Pancreas (tissue), 10 donors: Measurements from ENCODE around the gene C14orf93. TPM values are rescaled to one million over a fixed set of nuclear protein-coding genes. Genes with fewer than 3 reads are reported as not detected.

Source experiments
- ATAC-seq, 4 donors: fragments of 200-7000 bp; cut with Tn5 transposase; one replicate each; pipeline versions ENCODE4 v1.8.0 to v1.9.1; 2020; ENCODE audit warnings: mild to moderate bottlenecking in 4 of 4, moderate library complexity in 4 of 4
- DNase-seq, 6 donors: peaks; one replicate each; pipeline ENCODE4 v3.0.0-alpha.2; 2020
- FAIRE-seq: peaks from 2 replicates; lab custom pipeline; 2012; peaks lifted over from hg19 to GRCh38; lab: Jason Lieb, UNC
- H3K27ac ChIP-seq, 4 donors: fragments of 200-600 bp; sonication (generic); 1 replicate in 3 of 4; 2 replicates in 1 of 4; pipeline versions ENCODE4 v1.5.0 to v1.8.0; 2020
- H3K27me3 ChIP-seq, 4 donors: fragments of 200-600 bp; one replicate each; pipeline ENCODE4 v1.8.0; 2021
- H3K36me3 ChIP-seq, 3 donors: fragments of 200-600 bp; sonication (generic) in 1 of 3; one replicate each; pipeline versions ENCODE4 v1.5.0 to v1.8.0; 2020 to 2021
- H3K4me1 ChIP-seq, 3 donors: fragments of 200-600 bp; one replicate each; pipeline ENCODE4 v1.8.0; 2021
- H3K4me3 ChIP-seq, 4 donors: fragments of 200-600 bp; sonication (generic) in 2 of 4; one replicate each; pipeline versions ENCODE4 v1.5.0 to v1.8.0; 2020 to 2021
- H3K9me3 ChIP-seq, 4 donors: fragments of 200-600 bp; one replicate each; pipeline ENCODE4 v1.8.0; 2021
- CTCF ChIP-seq, 4 donors: fragments of 200-600 bp; sonication (generic) in 3 of 4; IDR thresholded peaks; one replicate each; pipeline versions ENCODE4 v1.5.0 to v1.8.0; 2021; ENCODE audit warnings: antibody characterized with exemption in 4 of 4
- WGBS, 2 donors: extraction: QIAGEN DNeasy Blood & Tissue Kit; methylation state at CpG; one replicate each; pipeline ENCODE4 v1.1.7; 2013; 5-methylcytosine and 5-hydroxymethylcytosine counted together
- intact Hi-C, 3 donors: fragments of 100-400 bp; cut with DNase I; formaldehyde crosslinking; loops; one replicate each; pipeline versions ENCODE4 v1.11.1 to v1.14.2; 2022
- polyA plus RNA-seq, 2 donors: library from polyadenylated mRNA; stranded (reverse); fragments of 200-250 nt; gene quantifications; one replicate each; pipeline ENCODE4 v1.2.3, GENCODE V29; 2013
- total RNA-seq, 6 donors: library from RNA; stranded (reverse); fragmentation: NEBNext Ultra II Directional in 4 of 6; extraction: Animal tissue kit (Norgen Biotek cat#: 25700) in 4 of 6; gene quantifications; one replicate each; pipeline versions ENCODE4 v1.2.1 to v1.2.4, GENCODE V29; 2021 to 2023
- donor health status: healthy with polysubstance abuse.
- donor health status: DM: no; HTN: no; CAD: no; lungs with moderate emphysema.
- donor health status: DM: no; HTN: no; CAD: no.
- donor health status: control.
- donor health status: control.
- donor health status: Bipolar disorder and iron deficiency.
- donor health status: DM: yes; HTN: yes; CAD: no.
- donor health status: DM: no; HTN: no; CAD: no.
- donor health status: DM: no; HTN: no; CAD: no.
- donor health status: DM: yes; HTN: yes; CAD: no.

The C14orf93 gene
- total and polyA plus RNA-seq, 8 donors: 4.3 to 11.3 (median 6.5) TPM

GRCh38 chr14:23045419-23046357 is 35.7 kb upstream of the C14orf93 start:
- no peak for DNase-seq
- no peaks in the 10 kb centered on the region for H3K36me3 ChIP-seq
- H3K27me3 ChIP-seq: no peaks in the 10 kb centered on the region
- H3K9me3 ChIP-seq: no peaks in the 10 kb centered on the region
- 70 to 72% methylated on average over 13 of the region's 13 CpGs for WGBS, 2 donors
- H3K27ac ChIP-seq: no peak overlapping the region
- no peak for TF ChIP-seq CTCF (IDR thresholded peaks at IDR 0.05)
- no peak overlapping the region for H3K4me3 ChIP-seq
- H3K4me1 ChIP-seq: no peaks in the 10 kb centered on the region
- intact Hi-C loops: loop anchor here in 1 of 3 donors (5.0 kb wide), 1 partner anchor 48 kb away; no protein-coding TSS in a partner anchor
- ATAC-seq: peak in 3 of 4 donors; percentile 11 to 66 (median 50)
- FAIRE-seq: no peak

- no peak overlapping the region for H3K27ac ChIP-seq
- no peaks in the 10 kb centered on the region for H3K4me1 ChIP-seq
- ATAC-seq: peak in 1 of 4 donors; percentile 12
- no peaks in the 10 kb centered on the region for H3K27me3 ChIP-seq
- 83 to 86% methylated on average over 8 of the region's 8 CpGs for WGBS, 2 donors
- H3K9me3 ChIP-seq: no peaks in the 10 kb centered on the region
- TF ChIP-seq CTCF (IDR thresholded peaks at IDR 0.05): no peak
- no peak for FAIRE-seq
- DNase-seq: no peak
- intact Hi-C loops: loop anchor here in 1 of 3 donors (5.0 kb wide), 1 partner anchor 48 kb away; no protein-coding TSS in a partner anchor
- no peaks in the 10 kb centered on the region for H3K36me3 ChIP-seq
- no peak overlapping the region for H3K4me3 ChIP-seq
Observed at GRCh38 chr14:23044840-23045239, 34.9 kb upstream of the C14orf93 start.

- no peaks in the 10 kb centered on the region for H3K4me1 ChIP-seq
- DNase-seq: no peak
- intact Hi-C loops: no loop called here
- H3K9me3 ChIP-seq: no peaks in the 10 kb centered on the region
- FAIRE-seq: no peak
- 83 to 94% methylated on average over 3 of the region's 3 CpGs for WGBS, 2 donors
- no peak for ATAC-seq
- no peak overlapping the region for H3K4me3 ChIP-seq
- no peak for TF ChIP-seq CTCF (IDR thresholded peaks at IDR 0.05)
- H3K36me3 ChIP-seq: no peaks in the 10 kb centered on the region
- no peaks in the 10 kb centered on the region for H3K27me3 ChIP-seq
- no peak overlapping the region for H3K27ac ChIP-seq
Observed at GRCh38 chr14:23043754-23044153, 33.8 kb upstream of the C14orf93 start.

- no peaks in the 10 kb centered on the region for H3K9me3 ChIP-seq
- no peak for TF ChIP-seq CTCF (IDR thresholded peaks at IDR 0.05)
- 66 to 80% methylated on average over 6 of the region's 6 CpGs for WGBS, 2 donors
- no peak overlapping the region for H3K27ac ChIP-seq
- FAIRE-seq (no peak), ATAC-seq (no peak), DNase-seq (no peak)
- no peaks in the 10 kb centered on the region for H3K27me3 ChIP-seq
- H3K36me3 ChIP-seq: no peaks in the 10 kb centered on the region
- intact Hi-C loops: no loop called here
- no peaks in the 10 kb centered on the region for H3K4me1 ChIP-seq
- H3K4me3 ChIP-seq: no peak overlapping the region
Observed at GRCh38 chr14:23043145-23043544, 33.2 kb upstream of the C14orf93 start.
